CD4-positive, alpha-beta T cell treated with Interleukin-6 at 100 ng/mL for 8 hours (primary cell): ENCODE measurements around the gene NXPH3.
A peak's percentile ranks its signal among the peaks of the same experiment; 100 is the strongest.
"Not testable (repeated sequence)": the region's sequence is repeated elsewhere in the genome, so short reads cannot be mapped to it uniquely, and the experiment has no call there.

Experiments used
- DNase-seq: peaks from one replicate; pipeline ENCODE4 v3.0.0-alpha.2; 2020; ENCODE audit warnings: mixed read lengths, low spot score

NXPH3 gene

GRCh38 chr17:49554694-49555494 is 20.8 kb upstream of the NXPH3 start:
- no peak for DNase-seq

GRCh38 chr17:49555495-49556222 is 20.0 kb upstream of the NXPH3 start:
- no peak for DNase-seq

GRCh38 chr17:49556223-49556943 is 19.3 kb upstream of the NXPH3 start:
- DNase-seq = peak; percentile 70

GRCh38 chr17:49557312-49558024 is 18.2 kb upstream of the NXPH3 start:
- DNase-seq = peak; percentile 37

GRCh38 chr17:49564638-49565037 is 11.0 kb upstream of the NXPH3 start:
- DNase-seq = no peak

GRCh38 chr17:49565948-49566491 is 9.7 kb upstream of the NXPH3 start:
- no peak for DNase-seq

- no peak for DNase-seq
These were observed 9.0 kb upstream of the NXPH3 start for GRCh38 chr17:49566668-49567071.

- no peak for DNase-seq
These were observed 8.6 kb upstream of the NXPH3 start for GRCh38 chr17:49567104-49567521.

GRCh38 chr17:49567871-49568694 is 7.6 kb upstream of the NXPH3 start:
- peak; percentile 75 for DNase-seq

- not testable (repeated sequence) for DNase-seq
These were observed 7.0 kb upstream of the NXPH3 start for GRCh38 chr17:49568695-49569047.

- no peak for DNase-seq
These were observed 5.0 kb upstream of the NXPH3 start for GRCh38 chr17:49570540-49571242.

GRCh38 chr17:49571283-49571682 is 4.4 kb upstream of the NXPH3 start:
- no peak for DNase-seq

- DNase-seq = no peak
These were observed 3.9 kb upstream of the NXPH3 start for GRCh38 chr17:49571764-49572163.

GRCh38 chr17:49572226-49572625 is 3.4 kb upstream of the NXPH3 start:
- DNase-seq = no peak

GRCh38 chr17:49572806-49573420 is 2.8 kb upstream of the NXPH3 start:
- DNase-seq = no peak

- no peak for DNase-seq
These were observed 2.0 kb upstream of the NXPH3 start for GRCh38 chr17:49573510-49574322.

- DNase-seq = no peak
These were observed 1.3 kb upstream of the NXPH3 start for GRCh38 chr17:49574323-49574781.

- no peak for DNase-seq
These were observed 559 bp upstream of the NXPH3 start for GRCh38 chr17:49574945-49575678.
